GM12801 (cell line): ENCODE measurements around the gene RPRD1B.

ENCODE experiments used
- TF ChIP-seq, protein P1 (sequence below): IDR thresholded peaks from one replicate; pipeline ENCODE4 v1.5.1; 2011; ENCODE audit warnings: control low read depth; ENCODE audit not compliant: insufficient read length; ENCODE audit errors: extremely low read depth

Gene RPRD1B

DNA sequence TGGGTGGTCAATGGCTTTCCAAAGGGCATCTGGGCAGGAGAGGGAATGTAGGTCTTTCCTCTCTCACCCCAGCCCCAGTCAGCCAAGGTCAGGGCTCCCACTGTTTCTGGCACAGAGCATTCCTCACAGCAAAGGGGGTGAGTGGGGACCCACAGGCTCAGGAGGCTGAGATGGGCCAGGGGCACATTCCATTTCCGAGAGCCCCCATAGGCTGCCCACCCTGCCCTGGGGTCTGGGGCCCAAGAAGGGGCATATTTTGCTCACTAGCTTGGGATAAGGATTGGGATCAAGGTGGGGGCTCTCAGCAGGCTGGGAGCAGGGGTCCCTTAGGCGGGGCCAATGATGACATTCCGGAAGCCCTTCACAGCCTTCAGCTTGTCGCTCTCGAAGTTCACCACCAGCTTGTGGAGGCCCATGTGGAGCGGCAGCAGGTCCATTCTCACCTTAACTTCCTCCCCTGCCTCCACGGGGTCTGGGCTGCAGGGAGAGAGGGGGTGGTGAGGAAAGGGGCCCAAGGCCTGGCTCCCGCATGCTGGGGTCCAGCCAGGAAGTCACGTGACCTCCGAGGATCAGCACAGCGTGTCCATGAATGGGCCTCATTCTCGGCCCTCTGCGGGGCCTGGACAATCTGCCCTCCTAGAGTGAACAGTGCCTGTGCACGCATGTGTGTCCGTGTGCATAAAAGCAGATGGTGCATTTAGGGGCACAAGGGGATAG lies 96.5 kb downstream of the RPRD1B start:
- TF ChIP-seq, protein P1, sequence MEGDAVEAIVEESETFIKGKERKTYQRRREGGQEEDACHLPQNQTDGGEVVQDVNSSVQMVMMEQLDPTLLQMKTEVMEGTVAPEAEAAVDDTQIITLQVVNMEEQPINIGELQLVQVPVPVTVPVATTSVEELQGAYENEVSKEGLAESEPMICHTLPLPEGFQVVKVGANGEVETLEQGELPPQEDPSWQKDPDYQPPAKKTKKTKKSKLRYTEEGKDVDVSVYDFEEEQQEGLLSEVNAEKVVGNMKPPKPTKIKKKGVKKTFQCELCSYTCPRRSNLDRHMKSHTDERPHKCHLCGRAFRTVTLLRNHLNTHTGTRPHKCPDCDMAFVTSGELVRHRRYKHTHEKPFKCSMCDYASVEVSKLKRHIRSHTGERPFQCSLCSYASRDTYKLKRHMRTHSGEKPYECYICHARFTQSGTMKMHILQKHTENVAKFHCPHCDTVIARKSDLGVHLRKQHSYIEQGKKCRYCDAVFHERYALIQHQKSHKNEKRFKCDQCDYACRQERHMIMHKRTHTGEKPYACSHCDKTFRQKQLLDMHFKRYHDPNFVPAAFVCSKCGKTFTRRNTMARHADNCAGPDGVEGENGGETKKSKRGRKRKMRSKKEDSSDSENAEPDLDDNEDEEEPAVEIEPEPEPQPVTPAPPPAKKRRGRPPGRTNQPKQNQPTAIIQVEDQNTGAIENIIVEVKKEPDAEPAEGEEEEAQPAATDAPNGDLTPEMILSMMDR = no peak

GRCh38 chr20:38130687-38131587 lies 97.4 kb downstream of the RPRD1B start:
- TF ChIP-seq, protein P1 = no peak

- TF ChIP-seq, protein P1 = no peak
These were observed 98.1 kb downstream of the RPRD1B start for GRCh38 chr20:38131588-38132121.

GRCh38 chr20:38132156-38132909 lies 98.8 kb downstream of the RPRD1B start:
- TF ChIP-seq, protein P1 = no peak

- TF ChIP-seq, protein P1 = no peak
These were observed 99.5 kb downstream of the RPRD1B start for GRCh38 chr20:38132910-38133501.

- TF ChIP-seq, protein P1 = no peak
These were observed 100.3 kb downstream of the RPRD1B start for GRCh38 chr20:38133680-38134426.
